ENCODE measurements around the gene OPCML.

Gene OPCML

DNA sequence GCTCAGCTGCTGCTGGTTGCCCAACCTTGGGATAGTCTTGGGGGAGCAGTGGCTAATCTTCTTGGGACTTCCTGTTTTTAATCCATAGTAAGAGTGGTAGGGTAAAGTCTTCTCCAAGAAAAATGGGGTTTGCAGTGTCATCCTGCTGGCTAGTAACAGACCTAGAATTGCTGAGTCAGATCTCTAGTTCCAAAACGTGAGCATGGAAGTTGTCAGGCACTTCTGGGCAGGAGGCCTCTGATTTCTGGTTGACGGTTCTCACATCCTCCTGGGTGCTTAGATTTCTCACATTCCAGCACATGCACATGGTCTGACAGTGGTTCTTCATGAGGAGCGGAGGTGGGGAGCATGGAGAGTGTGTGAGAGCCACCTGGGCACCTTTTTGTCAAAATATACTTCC lies 410.0 kb downstream of the OPCML start:
- 69 to 82% methylated on average over 3 of the region's 3 CpGs for WGBS, 2 experiments
- H3K27ac ChIP-seq (ENCODE audit: insufficient read depth, low read depth, low read length, poor library complexity, severe bottlenecking) = no peak overlapping the region

DNA sequence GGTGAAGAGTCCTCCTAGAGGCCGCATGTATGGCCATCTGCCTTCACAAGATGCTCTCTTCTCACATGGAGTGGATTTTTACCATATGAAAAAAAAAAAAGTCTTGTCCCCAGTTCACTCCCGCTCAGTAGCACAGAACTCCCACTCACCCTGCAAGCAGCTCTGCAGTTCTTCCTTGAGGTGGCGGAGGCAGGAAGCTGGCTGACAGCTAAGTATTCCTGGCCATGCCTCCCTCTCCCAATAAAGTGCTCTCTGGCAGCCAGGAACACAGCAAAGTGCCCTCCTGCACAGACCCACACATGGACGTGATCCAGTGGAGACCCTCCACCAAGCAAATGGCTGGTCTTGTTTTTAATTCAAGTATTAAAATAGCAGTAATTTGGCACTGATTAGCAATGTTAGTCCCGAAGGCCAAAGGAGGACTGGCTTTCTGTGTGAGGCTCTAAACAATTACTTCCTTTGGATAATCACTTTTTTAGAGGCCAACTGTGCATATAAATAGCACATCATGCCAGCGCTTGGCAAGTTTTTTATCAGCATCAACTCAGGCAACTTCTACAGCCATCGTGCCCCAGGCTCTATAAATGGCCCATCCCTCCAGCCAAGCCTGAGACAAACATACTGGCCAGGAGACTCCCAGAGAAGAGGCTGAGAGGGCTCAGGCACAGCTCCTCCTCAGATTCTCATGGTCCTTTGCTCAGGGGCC lies 413.6 kb downstream of the OPCML start:
- H3K36me3 ChIP-seq (ENCODE audit: control insufficient read depth, insufficient read depth, low read length) = no peaks in the 10 kb centered on the region
- no peaks in the 10 kb centered on the region for H3K27me3 ChIP-seq (ENCODE audit: control insufficient read depth, insufficient read depth, low read length, poor library complexity, severe bottlenecking)
- no peaks in the 10 kb centered on the region for H3K9me3 ChIP-seq (ENCODE audit: control insufficient read depth, low read length)
- H3K4me1 ChIP-seq (ENCODE audit: control insufficient read depth, insufficient read depth, low read length) = no peaks in the 10 kb centered on the region
- no peak overlapping the region for H3K4me3 ChIP-seq (ENCODE audit: insufficient read depth, low read depth, low read length)
- H3K27ac ChIP-seq (ENCODE audit: insufficient read depth, low read depth, low read length, poor library complexity, severe bottlenecking) = no peak overlapping the region
- 76 to 78% methylated on average over 7 of the region's 7 CpGs for WGBS, 2 experiments

More for the DNA sequence above, 410.0 kb downstream of the OPCML start:
- no peaks in the 10 kb centered on the region for H3K4me1 ChIP-seq (ENCODE audit: control insufficient read depth, insufficient read depth, low read length)
- no peak overlapping the region for H3K4me3 ChIP-seq (ENCODE audit: insufficient read depth, low read depth, low read length)
- H3K27me3 ChIP-seq (ENCODE audit: control insufficient read depth, insufficient read depth, low read length, poor library complexity, severe bottlenecking) = no peaks in the 10 kb centered on the region
- no peaks in the 10 kb centered on the region for H3K36me3 ChIP-seq (ENCODE audit: control insufficient read depth, insufficient read depth, low read length)
- no peaks in the 10 kb centered on the region for H3K9me3 ChIP-seq (ENCODE audit: control insufficient read depth, low read length)

DNA sequence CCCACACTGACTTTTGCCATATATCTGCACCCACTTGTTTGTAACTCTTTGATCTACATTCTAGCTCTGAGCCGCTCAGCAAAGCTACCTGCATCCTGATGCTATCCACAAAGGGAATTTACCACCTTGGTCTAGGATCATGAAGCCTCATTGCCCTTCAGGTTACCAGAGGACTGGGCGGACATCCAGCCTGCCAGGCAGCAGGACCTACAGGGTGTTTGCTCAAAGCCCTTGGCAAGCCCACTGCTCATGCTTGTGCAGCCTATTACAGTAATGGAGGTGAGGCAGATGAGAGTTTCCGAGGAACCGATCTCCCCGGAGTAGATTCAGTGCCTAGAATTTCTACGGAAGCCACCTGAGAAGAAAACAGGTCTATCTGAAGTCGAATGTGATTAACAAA lies 417.2 kb downstream of the OPCML start:
- no peaks in the 10 kb centered on the region for H3K27me3 ChIP-seq (ENCODE audit: control insufficient read depth, insufficient read depth, low read length, poor library complexity, severe bottlenecking)
- no peak overlapping the region for H3K4me3 ChIP-seq (ENCODE audit: insufficient read depth, low read depth, low read length)
- H3K4me1 ChIP-seq (ENCODE audit: control insufficient read depth, insufficient read depth, low read length) = no peaks in the 10 kb centered on the region
- no peaks in the 10 kb centered on the region for H3K9me3 ChIP-seq (ENCODE audit: control insufficient read depth, low read length)
- H3K36me3 ChIP-seq (ENCODE audit: control insufficient read depth, insufficient read depth, low read length) = no peaks in the 10 kb centered on the region
- 91 to 92% methylated on average over 7 of the region's 7 CpGs for WGBS, 2 experiments
- no peak overlapping the region for H3K27ac ChIP-seq (ENCODE audit: insufficient read depth, low read depth, low read length, poor library complexity, severe bottlenecking)

DNA sequence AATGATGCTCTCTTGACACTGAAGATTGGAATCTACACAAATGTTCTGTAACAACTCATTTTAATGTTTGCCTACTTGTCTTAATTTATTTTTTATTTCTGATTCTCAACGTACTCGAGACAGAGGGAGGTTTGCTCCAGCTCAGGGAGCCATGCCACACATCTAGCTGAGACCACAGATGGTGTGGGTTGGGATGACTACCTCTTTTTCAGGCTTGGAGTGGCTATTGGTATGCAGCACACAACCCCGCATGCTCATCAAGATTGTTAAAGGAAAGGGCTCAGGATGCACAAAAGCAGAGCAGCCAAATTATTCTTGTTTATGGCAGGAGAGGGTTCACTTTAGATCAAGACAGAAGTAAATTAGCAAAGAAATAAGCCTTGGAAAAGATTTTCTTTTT lies 424.5 kb downstream of the OPCML start:
- H3K4me1 ChIP-seq (ENCODE audit: control insufficient read depth, insufficient read depth, low read length) = no peaks in the 10 kb centered on the region
- WGBS, 2 experiments = 90 to 91% methylated on average over 3 of the region's 3 CpGs

DNA sequence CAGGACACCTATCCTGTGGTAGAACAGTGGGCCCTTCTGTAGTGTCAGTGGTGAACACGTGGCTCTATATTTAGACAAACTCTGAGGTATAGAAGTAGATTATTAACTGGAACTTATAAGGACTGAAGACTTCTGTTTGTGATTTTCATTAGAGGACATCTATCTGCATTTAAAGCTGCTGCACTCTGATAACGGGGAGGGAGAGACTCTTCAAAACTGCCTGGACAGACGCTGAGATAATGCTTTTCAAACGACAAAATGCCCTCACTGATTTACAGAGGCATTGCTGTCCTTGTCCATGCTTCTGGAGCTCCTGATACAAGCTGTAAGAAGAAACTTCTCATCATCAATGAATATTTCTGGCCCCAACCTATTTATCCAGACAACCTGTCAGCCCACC lies 425.2 kb downstream of the OPCML start:
- no peak overlapping the region for H3K4me3 ChIP-seq (ENCODE audit: insufficient read depth, low read depth, low read length)
- H3K27me3 ChIP-seq (ENCODE audit: control insufficient read depth, insufficient read depth, low read length, poor library complexity, severe bottlenecking) = no peaks in the 10 kb centered on the region
- no peaks in the 10 kb centered on the region for H3K4me1 ChIP-seq (ENCODE audit: control insufficient read depth, insufficient read depth, low read length)
- WGBS, 2 experiments = 92 to 94% methylated on average over 4 of the region's 4 CpGs
- no peaks in the 10 kb centered on the region for H3K36me3 ChIP-seq (ENCODE audit: control insufficient read depth, insufficient read depth, low read length)
- H3K9me3 ChIP-seq (ENCODE audit: control insufficient read depth, low read length) = no peaks in the 10 kb centered on the region
- no peak overlapping the region for H3K27ac ChIP-seq (ENCODE audit: insufficient read depth, low read depth, low read length, poor library complexity, severe bottlenecking)

More for the DNA sequence above, 424.5 kb downstream of the OPCML start:
- H3K27me3 ChIP-seq (ENCODE audit: control insufficient read depth, insufficient read depth, low read length, poor library complexity, severe bottlenecking) = no peaks in the 10 kb centered on the region
- no peaks in the 10 kb centered on the region for H3K9me3 ChIP-seq (ENCODE audit: control insufficient read depth, low read length)
- H3K4me3 ChIP-seq (ENCODE audit: insufficient read depth, low read depth, low read length) = no peak overlapping the region
- H3K27ac ChIP-seq (ENCODE audit: insufficient read depth, low read depth, low read length, poor library complexity, severe bottlenecking) = no peak overlapping the region
- H3K36me3 ChIP-seq (ENCODE audit: control insufficient read depth, insufficient read depth, low read length) = no peaks in the 10 kb centered on the region

DNA sequence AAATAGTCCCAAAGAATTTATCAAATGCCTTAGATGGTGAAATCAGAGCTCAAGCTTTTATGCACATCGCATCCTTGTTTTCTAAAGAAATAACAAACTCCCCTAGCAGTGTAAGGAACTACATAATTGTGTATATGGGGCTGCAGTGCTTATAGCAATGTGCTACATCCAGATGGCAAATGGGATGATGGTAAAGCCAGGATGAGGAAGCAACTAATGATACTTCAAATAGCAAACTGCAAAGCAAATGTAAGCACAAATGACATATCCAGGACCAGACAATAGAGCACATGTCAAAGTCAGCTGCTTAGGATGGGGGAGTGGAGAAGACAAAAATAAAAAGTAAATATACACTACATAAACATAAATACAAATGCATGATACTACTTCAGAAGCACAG lies 425.9 kb downstream of the OPCML start:
- no peaks in the 10 kb centered on the region for H3K4me1 ChIP-seq (ENCODE audit: control insufficient read depth, insufficient read depth, low read length)
- no peak overlapping the region for H3K27ac ChIP-seq (ENCODE audit: insufficient read depth, low read depth, low read length, poor library complexity, severe bottlenecking)
- no peaks in the 10 kb centered on the region for H3K36me3 ChIP-seq (ENCODE audit: control insufficient read depth, insufficient read depth, low read length)
- H3K4me3 ChIP-seq (ENCODE audit: insufficient read depth, low read depth, low read length) = no peak overlapping the region
- no peaks in the 10 kb centered on the region for H3K9me3 ChIP-seq (ENCODE audit: control insufficient read depth, low read length)
- no peaks in the 10 kb centered on the region for H3K27me3 ChIP-seq (ENCODE audit: control insufficient read depth, insufficient read depth, low read length, poor library complexity, severe bottlenecking)
- WGBS, 2 experiments = 90% methylated on average over 1 of the region's 1 CpG; no CpG with 5 or more reads in 1 of the 2 experiments

DNA sequence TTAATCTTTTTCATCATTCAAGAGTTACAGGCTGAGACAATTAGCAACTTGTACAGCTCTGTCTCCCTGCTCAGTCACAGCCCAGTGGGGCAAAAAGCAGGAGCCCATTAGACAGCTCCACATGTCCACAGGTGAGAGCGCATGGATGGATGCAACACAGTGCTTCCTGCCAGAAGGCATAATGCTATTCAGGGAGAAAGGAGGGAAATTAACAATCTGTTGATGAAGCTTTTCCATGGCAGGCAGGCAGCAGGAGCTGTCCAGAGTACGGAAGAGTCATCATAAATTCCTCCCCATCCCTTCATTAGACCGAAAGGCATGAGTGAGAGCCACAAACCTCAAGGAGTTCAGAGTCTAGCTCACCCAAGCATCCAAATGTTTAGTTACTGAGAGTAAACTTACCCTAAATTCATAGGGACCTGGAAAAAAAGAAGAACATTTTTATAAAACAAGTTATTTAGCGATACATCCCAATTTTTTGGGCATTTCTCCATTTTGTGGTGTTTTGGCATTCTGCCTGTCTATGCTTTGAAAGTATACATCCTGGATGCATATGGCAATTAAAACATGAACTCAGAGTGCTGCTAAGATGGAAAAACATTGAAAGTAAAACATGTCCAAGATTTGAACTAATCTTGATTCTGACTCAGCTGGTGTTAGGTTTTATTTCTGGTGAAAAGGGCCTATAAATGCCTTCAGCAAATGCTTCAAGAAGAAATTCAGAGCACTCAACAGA lies 428.1 kb downstream of the OPCML start:
- Histone ChIP-seq H3K4me3 (ENCODE audit: insufficient read depth, low read depth, low read length) (no peak overlapping the region), H3K27ac (ENCODE audit: insufficient read depth, low read depth, low read length, poor library complexity, severe bottlenecking) (no peak overlapping the region), H3K27me3 (ENCODE audit: control insufficient read depth, insufficient read depth, low read length, poor library complexity, severe bottlenecking) (no peaks in the 10 kb centered on the region), H3K4me1 (ENCODE audit: control insufficient read depth, insufficient read depth, low read length) (no peaks in the 10 kb centered on the region), H3K36me3 (ENCODE audit: control insufficient read depth, insufficient read depth, low read length) (no peaks in the 10 kb centered on the region), H3K9me3 (ENCODE audit: control insufficient read depth, low read length) (no peaks in the 10 kb centered on the region)
- WGBS, 2 experiments = 94 to 95% methylated on average over 4 of the region's 4 CpGs

DNA sequence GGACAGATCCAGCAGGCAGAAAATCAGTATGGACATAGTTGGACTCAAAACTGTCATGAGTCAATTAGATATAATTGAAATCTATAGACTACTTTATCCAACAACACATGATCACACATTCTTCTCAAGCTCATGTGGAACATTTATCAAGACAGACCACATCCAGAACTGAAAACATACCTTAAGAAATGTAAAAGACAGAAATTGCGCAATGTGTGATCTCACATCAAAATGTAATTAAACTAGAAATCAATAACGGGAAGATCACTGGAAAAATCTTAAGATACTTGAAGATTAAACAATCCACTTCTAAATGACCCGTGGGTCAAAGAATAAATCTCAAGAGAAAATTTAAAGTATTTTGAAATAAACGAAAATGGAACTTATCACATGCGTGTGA lies 435.3 kb downstream of the OPCML start:
- no peak overlapping the region for H3K27ac ChIP-seq (ENCODE audit: insufficient read depth, low read depth, low read length, poor library complexity, severe bottlenecking)
- H3K9me3 ChIP-seq (ENCODE audit: control insufficient read depth, low read length) = no peaks in the 10 kb centered on the region
- no peak overlapping the region for H3K4me3 ChIP-seq (ENCODE audit: insufficient read depth, low read depth, low read length)
- H3K36me3 ChIP-seq (ENCODE audit: control insufficient read depth, insufficient read depth, low read length) = no peaks in the 10 kb centered on the region
- H3K27me3 ChIP-seq (ENCODE audit: control insufficient read depth, insufficient read depth, low read length, poor library complexity, severe bottlenecking) = no peaks in the 10 kb centered on the region
- WGBS, 2 experiments = 91% methylated on average over 5 of the region's 5 CpGs
- H3K4me1 ChIP-seq (ENCODE audit: control insufficient read depth, insufficient read depth, low read length) = no peaks in the 10 kb centered on the region

DNA sequence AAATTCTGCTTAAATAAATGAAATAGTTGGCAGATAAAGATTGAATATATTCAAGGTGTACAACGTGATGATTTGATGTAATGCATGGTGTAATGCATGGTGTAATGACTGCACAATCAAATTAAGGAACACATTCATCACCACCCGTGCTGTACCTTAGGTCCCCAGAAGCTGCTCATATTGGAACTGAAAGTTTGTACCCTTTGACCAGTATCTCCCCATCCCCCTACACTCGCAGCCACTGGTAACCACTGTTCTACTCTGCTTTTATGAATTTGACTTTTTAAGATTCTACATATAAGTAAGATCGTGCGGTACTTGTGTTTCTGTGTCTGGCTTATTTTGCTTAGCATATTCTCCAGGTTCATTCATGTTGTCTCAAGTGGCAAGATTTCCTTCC lies 445.8 kb downstream of the OPCML start:
- H3K27me3 ChIP-seq (ENCODE audit: control insufficient read depth, insufficient read depth, low read length, poor library complexity, severe bottlenecking) = peaks cover 15% of the 10 kb centered on the region
- H3K27ac ChIP-seq (ENCODE audit: insufficient read depth, low read depth, low read length, poor library complexity, severe bottlenecking) = no peak overlapping the region
- WGBS, 2 experiments = 89 to 92% methylated on average over 5 of the region's 5 CpGs
- no peaks in the 10 kb centered on the region for H3K9me3 ChIP-seq (ENCODE audit: control insufficient read depth, low read length)
- H3K36me3 ChIP-seq (ENCODE audit: control insufficient read depth, insufficient read depth, low read length) = no peaks in the 10 kb centered on the region
- H3K4me1 ChIP-seq (ENCODE audit: control insufficient read depth, insufficient read depth, low read length) = no peaks in the 10 kb centered on the region
- H3K4me3 ChIP-seq (ENCODE audit: insufficient read depth, low read depth, low read length) = no peak overlapping the region

DNA sequence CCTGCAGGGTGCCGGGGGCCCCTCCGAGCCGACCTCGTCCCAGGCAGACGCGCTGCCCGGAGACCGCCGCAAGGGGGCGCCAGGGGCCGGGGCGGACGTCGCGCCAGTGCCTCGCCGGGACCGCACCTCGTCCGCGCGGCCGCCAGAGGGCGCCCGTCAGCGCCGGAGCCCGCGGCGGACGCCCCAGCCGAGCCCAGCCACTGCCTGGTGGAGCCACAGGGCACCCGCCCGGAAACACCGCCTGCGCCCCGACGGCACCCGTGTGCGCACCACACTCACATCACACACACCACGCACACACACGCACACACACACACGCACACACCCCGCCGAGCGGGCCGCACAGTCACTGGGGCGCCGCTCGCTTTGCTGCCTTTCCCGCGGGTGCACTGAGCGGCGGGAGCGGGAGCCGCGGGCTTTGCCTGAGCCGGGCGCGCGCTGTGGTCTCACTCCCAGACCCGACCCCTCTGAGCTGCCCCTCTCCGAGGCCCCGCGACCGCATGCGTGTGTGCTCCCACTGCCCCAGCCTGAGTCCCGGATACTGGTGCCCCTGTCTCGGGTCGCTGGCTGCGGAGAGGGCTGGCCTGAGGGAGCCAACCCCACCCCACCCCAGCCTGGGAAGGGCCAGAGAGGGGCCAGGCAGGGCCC lies 449.3 kb downstream of the OPCML start:
- H3K9me3 ChIP-seq (ENCODE audit: control insufficient read depth, low read length) = no peaks in the 10 kb centered on the region
- peak overlapping the region; percentile 42 for H3K4me3 ChIP-seq (ENCODE audit: insufficient read depth, low read depth, low read length)
- 1% methylated on average over 71 of the region's 71 CpGs for WGBS, 2 experiments
- H3K4me1 ChIP-seq (ENCODE audit: control insufficient read depth, insufficient read depth, low read length) = no peaks in the 10 kb centered on the region
- H3K27ac ChIP-seq (ENCODE audit: insufficient read depth, low read depth, low read length, poor library complexity, severe bottlenecking) = no peak overlapping the region
- H3K27me3 ChIP-seq (ENCODE audit: control insufficient read depth, insufficient read depth, low read length, poor library complexity, severe bottlenecking) = peaks cover 15% of the 10 kb centered on the region
- H3K36me3 ChIP-seq (ENCODE audit: control insufficient read depth, insufficient read depth, low read length) = no peaks in the 10 kb centered on the region
